HG02759 (cell line): ENCODE measurements around the gene MET.
"Not testable (repeated sequence)": the region's sequence is repeated elsewhere in the genome, so short reads cannot be mapped to it uniquely, and the experiment has no call there.

Source experiments
- ATAC-seq: cut with Tn5 transposase; IDR thresholded peaks from one replicate; pipeline ENCODE4 v1.9.1; 2021; ENCODE audit warnings: mild to moderate bottlenecking, moderate library complexity; ENCODE audit not compliant: unreplicated experiment

Gene MET

GRCh38 chr7:116671681-116672595 is at the start of gene MET:
MET (plus strand) TSS chr7:116672196; CDS start chr7:116699085, 26,889 bp downstream.
- peak; percentile 96 for ATAC-seq

- ATAC-seq = no peak
Observed at GRCh38 chr7:116626886-116627285, 45.1 kb upstream of the MET start.

GRCh38 chr7:116629051-116629463 is 42.9 kb upstream of the MET start:
- ATAC-seq = no peak

GRCh38 chr7:116630357-116630756 is 41.6 kb upstream of the MET start:
- peak; percentile 76 for ATAC-seq

- ATAC-seq = peak; percentile 30
Observed at GRCh38 chr7:116630932-116631671, 40.9 kb upstream of the MET start.

- no peak for ATAC-seq
Observed at GRCh38 chr7:116631676-116632075, 40.3 kb upstream of the MET start.

GRCh38 chr7:116632384-116632783 is 39.6 kb upstream of the MET start:
- ATAC-seq = no peak

- peak; percentile 72 for ATAC-seq
Observed at GRCh38 chr7:116633131-116633988, 38.6 kb upstream of the MET start.

- ATAC-seq = no peak
Observed at GRCh38 chr7:116636997-116637396, 35.0 kb upstream of the MET start.

GRCh38 chr7:116638592-116638991 is 33.4 kb upstream of the MET start:
- not testable (repeated sequence) for ATAC-seq

GRCh38 chr7:116641551-116642153 is 30.3 kb upstream of the MET start:
- no peak for ATAC-seq

GRCh38 chr7:116643148-116643547 is 28.8 kb upstream of the MET start:
- ATAC-seq = not testable (repeated sequence)

GRCh38 chr7:116644628-116645027 is 27.4 kb upstream of the MET start:
- ATAC-seq = no peak

GRCh38 chr7:116647290-116647689 is 24.7 kb upstream of the MET start:
- no peak for ATAC-seq

- ATAC-seq = no peak
Observed at GRCh38 chr7:116647861-116648260, 24.1 kb upstream of the MET start.

GRCh38 chr7:116650436-116650835 is 21.6 kb upstream of the MET start:
- ATAC-seq = no peak

GRCh38 chr7:116652793-116653192 is 19.2 kb upstream of the MET start:
- peak; percentile 57 for ATAC-seq

- peak; percentile 45 for ATAC-seq
Observed at GRCh38 chr7:116653204-116653603, 18.8 kb upstream of the MET start.

GRCh38 chr7:116653646-116654045 is 18.4 kb upstream of the MET start:
- no peak for ATAC-seq

- not testable (repeated sequence) for ATAC-seq
Observed at GRCh38 chr7:116659248-116659647, 12.7 kb upstream of the MET start.
